Stimulated activated naive B cell treated with anti-CD40 and anti-IgM and Interleukin-4, amounts not matched to agents 10 μg/mL and 1 μg/mL and 100 μg/mL, for 72 hours (primary cell): Measurements from ENCODE around the gene SDCCAG8.

Experiments used
- ATAC-seq, 2 donors: fragments of 150-1000 bp; cut with Tn5 transposase; replicated peaks; 2 replicates each; pipeline ENCODE4 v1.10.0; 2021; ENCODE audit warnings: moderate library complexity in 1 of 2
- DNase-seq: peaks from one replicate; pipeline ENCODE4 v3.0.0; 2021
- H3K27ac Mint-ChIP-seq: one replicate; pipeline ENCODE4 v1.8.0; 2022; ENCODE audit warnings: mild to moderate bottlenecking, mixed read lengths
- H3K27me3 Mint-ChIP-seq, 2 donors: one replicate each; pipeline ENCODE4 v1.8.0; 2022; ENCODE audit warnings: mixed read lengths in 2 of 2
- H3K36me3 Mint-ChIP-seq, 2 donors: one replicate each; pipeline ENCODE4 v1.8.0; 2022; ENCODE audit warnings: mixed read lengths in 2 of 2, mild to moderate bottlenecking in 1 of 2
- H3K4me1 Mint-ChIP-seq, 2 donors: one replicate each; pipeline ENCODE4 v1.8.0; 2022; ENCODE audit warnings: mixed read lengths in 2 of 2, mild to moderate bottlenecking in 1 of 2
- H3K4me3 Mint-ChIP-seq, 2 donors: one replicate each; pipeline ENCODE4 v1.8.0; 2022; ENCODE audit warnings: mild to moderate bottlenecking in 2 of 2, mixed read lengths in 2 of 2, moderate library complexity in 1 of 2
- H3K9me3 Mint-ChIP-seq, 2 donors: one replicate each; pipeline ENCODE4 v1.8.0; 2022; ENCODE audit warnings: mixed read lengths in 2 of 2, mild to moderate bottlenecking in 1 of 2

SDCCAG8 gene

DNA sequence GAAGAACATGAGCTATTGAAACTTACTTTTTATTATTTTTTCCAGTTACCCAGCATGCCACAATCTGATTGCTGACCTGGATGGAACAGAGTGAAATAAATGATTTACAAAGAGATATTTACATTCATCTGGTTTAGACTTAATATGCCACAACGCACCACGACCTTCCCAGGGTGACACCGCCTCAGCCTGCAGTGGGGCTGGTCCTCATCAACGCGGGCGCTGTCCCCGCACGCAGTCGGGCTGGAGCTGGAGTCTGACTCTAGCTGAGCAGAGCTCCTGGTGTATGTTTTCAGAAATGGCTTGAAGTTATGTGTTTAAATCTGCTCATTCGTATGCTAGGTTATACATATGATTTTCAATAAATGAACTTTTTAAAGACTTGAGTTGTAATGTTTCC, 243.9 kb downstream of the SDCCAG8 start:
- peaks cover 34 to 59% of the 10 kb centered on the region in 2 donors for H3K36me3 Mint-ChIP-seq

DNA sequence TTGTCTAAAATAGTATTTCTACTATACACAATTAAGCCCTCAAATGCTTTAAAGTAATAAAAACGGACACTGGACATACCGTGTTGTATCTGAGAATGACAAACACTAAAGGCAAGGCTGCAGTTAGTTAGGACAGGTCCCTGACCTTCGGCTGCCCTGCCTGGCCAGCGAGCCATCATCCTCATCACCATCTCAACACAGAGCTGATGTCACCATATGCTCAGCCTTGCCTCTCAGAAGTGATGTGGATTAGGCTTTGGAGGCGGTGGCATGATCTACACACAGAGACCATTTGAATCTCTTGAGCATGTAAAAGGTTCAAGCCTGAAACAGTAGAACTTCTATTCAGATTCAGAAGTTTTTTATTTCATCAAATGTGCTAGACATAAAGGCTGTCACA, 244.7 kb downstream of the SDCCAG8 start:
- no peak for ATAC-seq
- H3K36me3 Mint-ChIP-seq, result peaks cover 37 to 62% of the 10 kb centered on the region in 2 donors

More for the DNA sequence above, 243.9 kb downstream of the SDCCAG8 start:
- H3K9me3 Mint-ChIP-seq, result no peaks in the 10 kb centered on the region
- H3K4me3 Mint-ChIP-seq, result no peak overlapping the region
- no peaks in the 10 kb centered on the region for H3K27me3 Mint-ChIP-seq
- no peak for ATAC-seq
- no peak for DNase-seq
- no peak overlapping the region for H3K27ac Mint-ChIP-seq
- peaks cover 22 to 25% of the 10 kb centered on the region in 2 donors for H3K4me1 Mint-ChIP-seq

DNA sequence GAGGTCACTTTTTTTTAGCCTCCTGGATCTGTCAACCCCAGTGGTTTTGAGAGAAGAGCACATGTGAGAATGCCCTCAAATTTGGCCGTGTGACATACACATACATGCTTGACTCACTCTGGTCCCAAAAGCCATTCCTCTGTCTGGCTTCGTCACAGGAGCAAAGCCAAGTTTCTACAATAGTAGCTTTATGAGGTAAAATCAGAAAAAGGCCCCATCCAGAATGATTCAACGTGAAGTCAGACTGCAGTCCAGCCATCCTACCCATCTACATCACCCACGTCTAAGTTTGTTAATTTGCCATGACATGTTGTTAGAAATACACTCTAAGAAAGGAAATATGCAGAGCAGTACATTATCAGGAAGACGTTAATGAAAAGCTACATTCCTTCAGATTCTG, 245.2 kb downstream of the SDCCAG8 start:
- H3K9me3 Mint-ChIP-seq, result no peaks in the 10 kb centered on the region
- H3K4me1 Mint-ChIP-seq, result peaks cover 14 to 23% of the 10 kb centered on the region in 2 donors
- peaks cover 40 to 62% of the 10 kb centered on the region in 2 donors for H3K36me3 Mint-ChIP-seq
- H3K27me3 Mint-ChIP-seq, result no peaks in the 10 kb centered on the region
- no peak overlapping the region for H3K27ac Mint-ChIP-seq
- ATAC-seq (no peak), DNase-seq (no peak)
- H3K4me3 Mint-ChIP-seq, result no peak overlapping the region

More for the DNA sequence above, 244.7 kb downstream of the SDCCAG8 start:
- H3K9me3 Mint-ChIP-seq, result no peaks in the 10 kb centered on the region
- no peaks in the 10 kb centered on the region for H3K27me3 Mint-ChIP-seq
- DNase-seq, result no peak
- no peak overlapping the region for H3K27ac Mint-ChIP-seq
- peaks cover 14 to 25% of the 10 kb centered on the region in 2 donors for H3K4me1 Mint-ChIP-seq
- H3K4me3 Mint-ChIP-seq, result no peak overlapping the region

DNA sequence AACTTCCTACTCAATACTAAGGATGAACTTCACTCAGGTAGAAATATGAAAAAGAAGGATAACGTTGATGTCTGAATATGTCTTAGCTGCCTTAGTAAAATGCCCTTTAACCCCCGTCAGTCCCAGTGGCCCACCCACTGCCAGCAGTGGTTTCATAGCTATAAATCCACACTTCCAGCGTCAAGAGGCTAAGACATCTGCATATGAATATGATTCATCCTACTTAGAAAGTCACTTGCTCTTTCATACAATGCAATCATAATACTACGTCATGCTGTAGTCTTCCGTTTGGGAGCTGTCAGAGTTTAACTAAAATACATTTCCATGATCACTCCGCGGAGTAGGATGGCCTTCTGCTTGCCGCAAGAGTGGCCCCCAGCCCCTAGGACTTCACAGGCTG, 247.3 kb downstream of the SDCCAG8 start:
- Mint-ChIP-seq H3K4me1 (peaks cover 26 to 28% of the 10 kb centered on the region in 2 donors), H3K27ac (no peak overlapping the region), H3K4me3 (no peak overlapping the region), H3K27me3 (no peaks in the 10 kb centered on the region), H3K36me3 (peaks cover 35 to 55% of the 10 kb centered on the region in 2 donors), H3K9me3 (no peaks in the 10 kb centered on the region)
- ATAC-seq (no peak), DNase-seq (no peak)

DNA sequence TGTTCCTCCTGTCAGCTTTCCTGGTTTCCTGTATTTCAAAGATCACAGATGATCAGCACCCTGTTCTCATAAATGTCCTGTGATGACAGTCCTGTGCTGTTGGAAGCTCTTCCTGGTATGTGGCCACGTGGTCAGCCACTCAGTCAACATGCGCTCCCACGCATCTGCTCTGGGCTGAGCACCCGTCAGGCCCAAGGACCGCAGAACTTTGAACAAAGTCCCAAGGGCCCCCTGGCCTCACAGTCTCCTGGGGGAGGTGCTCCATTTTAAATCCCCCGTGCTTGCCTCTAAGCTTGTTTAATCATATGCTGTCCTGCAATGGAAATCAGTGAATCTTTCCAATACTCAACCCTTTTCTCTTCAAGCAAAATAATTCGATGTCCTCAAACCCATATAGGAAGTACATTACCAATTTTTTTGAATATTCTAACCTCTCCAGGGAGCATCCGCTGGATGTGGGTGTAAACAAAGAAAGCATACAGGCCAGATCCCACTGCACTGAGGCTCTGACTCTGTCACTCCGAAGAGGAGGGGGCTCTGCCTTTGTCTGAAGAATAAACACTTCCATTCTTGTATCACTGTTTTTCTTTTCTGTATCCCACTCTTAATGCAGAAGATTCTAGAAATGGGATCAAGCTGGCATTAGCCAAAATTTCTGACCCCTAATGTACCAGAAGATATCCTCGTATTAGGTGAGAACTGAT, 250.3 kb downstream of the SDCCAG8 start:
- ATAC-seq (peak; percentile 93), DNase-seq (peak; percentile 72)
- Mint-ChIP-seq H3K27ac (peak overlapping the region; percentile 53), H3K4me3 (peak overlapping the region in 1 of 2 donors; percentile 17), H3K27me3 (no peaks in the 10 kb centered on the region), H3K9me3 (no peaks in the 10 kb centered on the region), H3K36me3 (peaks cover 43 to 50% of the 10 kb centered on the region in 2 donors), H3K4me1 (peaks cover 30 to 39% of the 10 kb centered on the region in 2 donors)

DNA sequence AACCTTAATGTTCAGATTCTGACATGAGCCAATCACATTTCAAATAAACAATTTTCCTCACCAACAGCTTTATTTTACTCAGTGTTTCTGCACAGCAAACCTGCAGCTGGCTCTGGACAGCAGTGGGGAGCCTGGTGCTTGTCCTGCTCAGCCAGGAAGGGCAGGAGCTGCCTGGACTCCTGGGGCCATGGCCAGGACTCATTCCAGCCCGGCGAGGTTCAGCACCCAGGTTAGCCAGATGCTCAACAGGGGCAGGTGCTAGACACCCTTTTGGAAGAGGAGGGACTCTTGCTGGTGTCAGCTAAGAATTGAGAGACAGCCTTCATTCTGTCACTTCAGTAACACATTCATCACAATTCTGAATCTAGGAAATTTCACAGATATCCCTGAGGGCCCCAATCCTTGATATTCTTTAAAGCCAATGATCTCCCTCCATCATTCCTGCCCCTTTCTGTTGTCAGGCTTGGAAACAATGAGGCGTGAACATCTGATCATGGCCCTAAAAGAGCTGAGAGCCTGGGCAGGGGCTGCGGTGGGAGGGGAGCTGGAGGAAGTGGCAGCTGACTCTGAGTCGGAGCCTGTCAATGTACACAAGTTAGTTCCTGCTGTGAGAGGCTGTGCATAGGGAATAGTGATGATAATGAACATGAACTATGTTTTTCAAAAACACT, 251.3 kb downstream of the SDCCAG8 start:
- Mint-ChIP-seq H3K4me3 (no peak overlapping the region), H3K36me3 (peaks cover 45 to 53% of the 10 kb centered on the region in 2 donors), H3K27ac (peak overlapping the region; percentile 47), H3K4me1 (peaks cover 30 to 39% of the 10 kb centered on the region in 2 donors), H3K27me3 (no peaks in the 10 kb centered on the region), H3K9me3 (no peaks in the 10 kb centered on the region)
- DNase-seq (no peak), ATAC-seq (no peak)

DNA sequence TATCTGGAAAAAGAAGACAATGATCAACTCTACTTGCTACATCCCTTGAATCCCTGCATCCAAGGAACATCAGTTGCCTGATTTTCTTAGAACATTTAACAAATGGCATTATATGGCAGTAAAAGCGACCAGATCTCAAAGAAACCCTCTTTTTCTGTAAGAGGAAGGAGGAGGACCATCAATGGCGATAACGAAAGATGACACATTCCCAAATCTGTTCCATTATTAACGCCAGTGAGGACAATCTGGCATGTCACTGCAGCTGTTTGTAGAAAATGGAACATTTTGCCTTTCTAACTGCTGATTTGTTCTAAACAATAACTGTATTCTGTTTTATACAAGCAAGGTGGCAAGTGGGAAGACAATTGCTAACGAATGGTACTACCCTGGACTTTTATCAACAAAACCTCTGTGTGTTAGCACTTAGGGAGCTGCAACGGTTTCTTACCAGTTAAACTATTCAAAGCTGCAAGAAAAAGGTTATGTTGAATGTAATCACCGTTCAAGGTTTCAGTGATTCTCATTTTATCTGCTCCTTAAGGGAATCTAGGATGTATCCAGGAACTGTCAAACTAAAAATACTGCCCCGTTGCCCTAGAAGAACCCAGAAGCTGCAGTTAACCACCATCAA, 251.9 kb downstream of the SDCCAG8 start:
- H3K27me3 Mint-ChIP-seq, result no peaks in the 10 kb centered on the region
- DNase-seq, result no peak
- no peak overlapping the region for H3K27ac Mint-ChIP-seq
- no peaks in the 10 kb centered on the region for H3K9me3 Mint-ChIP-seq
- peaks cover 43 to 52% of the 10 kb centered on the region in 2 donors for H3K36me3 Mint-ChIP-seq
- H3K4me3 Mint-ChIP-seq, result no peak overlapping the region
- peaks cover 28 to 42% of the 10 kb centered on the region in 2 donors for H3K4me1 Mint-ChIP-seq
- ATAC-seq, result peak in 1 of 2 donors; percentile 2

DNA sequence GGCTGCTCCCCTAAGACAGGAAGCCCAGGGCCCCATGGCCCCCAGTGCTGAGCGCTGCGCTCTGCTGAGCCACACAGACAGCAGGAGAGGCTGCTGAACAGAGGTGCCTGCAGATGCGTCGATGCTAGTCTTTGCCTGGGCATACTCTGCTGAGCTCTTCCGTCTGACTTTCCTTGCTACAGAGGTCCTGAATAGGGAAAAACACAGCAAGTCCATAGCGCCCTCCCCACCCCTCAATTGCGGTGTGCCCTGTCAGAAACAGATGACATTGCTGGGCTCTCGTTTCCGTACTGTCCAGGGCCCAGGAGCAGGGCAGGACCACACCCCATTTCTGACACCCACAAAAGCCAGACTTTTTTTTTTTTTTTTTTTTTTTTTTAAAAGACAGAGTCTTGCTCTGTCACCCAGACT, 252.5 kb downstream of the SDCCAG8 start:
- peaks cover 31 to 47% of the 10 kb centered on the region in 2 donors for H3K4me1 Mint-ChIP-seq
- peaks cover 38 to 48% of the 10 kb centered on the region in 2 donors for H3K36me3 Mint-ChIP-seq
- no peaks in the 10 kb centered on the region for H3K9me3 Mint-ChIP-seq
- peak overlapping the region in 1 of 2 donors; percentile 52 for H3K4me3 Mint-ChIP-seq
- no peaks in the 10 kb centered on the region for H3K27me3 Mint-ChIP-seq
- DNase-seq (no peak), ATAC-seq (peak; percentile 79 to 82)
- H3K27ac Mint-ChIP-seq, result no peak overlapping the region

DNA sequence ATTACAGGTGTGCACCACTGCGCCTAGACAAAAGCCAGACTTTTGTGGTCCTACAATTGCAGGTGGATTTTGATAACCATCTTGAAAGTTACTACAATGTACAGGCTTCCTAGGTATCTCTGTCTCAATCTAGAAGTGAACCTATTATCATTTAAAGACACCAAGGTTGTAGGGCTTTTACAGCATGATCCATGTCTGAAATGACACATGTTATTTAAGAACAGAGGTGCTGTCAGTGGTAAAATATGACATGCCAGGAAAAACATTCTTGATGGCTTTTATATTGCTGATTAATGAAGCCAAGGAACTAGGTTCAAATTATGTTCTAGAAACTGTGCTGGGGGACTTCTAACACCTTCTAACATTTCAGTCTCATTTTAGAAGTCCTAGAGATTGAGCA, 253.1 kb downstream of the SDCCAG8 start:
- H3K4me3 Mint-ChIP-seq, result no peak overlapping the region

DNA sequence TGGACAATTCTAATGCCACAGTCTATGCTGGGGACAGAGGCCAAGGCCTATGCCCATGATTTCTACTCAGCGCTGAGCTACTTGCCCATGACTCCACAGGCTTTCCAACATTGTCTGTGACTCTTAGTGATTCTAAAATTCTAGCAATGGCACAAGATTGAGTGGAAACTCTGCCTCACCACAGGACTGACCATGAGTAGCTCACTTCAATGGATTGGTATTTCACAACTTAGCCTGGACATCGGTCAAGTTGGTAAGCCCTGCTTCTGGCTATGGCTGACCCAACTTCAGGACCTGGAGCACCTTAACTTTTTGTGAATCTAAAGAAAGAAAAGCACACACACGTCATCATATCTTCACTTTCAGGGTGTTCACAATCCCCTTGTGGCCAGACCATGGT, 255.1 kb downstream of the SDCCAG8 start:
- DNase-seq (no peak), ATAC-seq (no peak)
- peaks cover 35 to 57% of the 10 kb centered on the region in 2 donors for H3K4me1 Mint-ChIP-seq
- no peaks in the 10 kb centered on the region for H3K27me3 Mint-ChIP-seq
- H3K9me3 Mint-ChIP-seq, result no peaks in the 10 kb centered on the region
- H3K36me3 Mint-ChIP-seq, result peaks cover 23 to 34% of the 10 kb centered on the region in 2 donors
- no peak overlapping the region for H3K27ac Mint-ChIP-seq
- no peak overlapping the region for H3K4me3 Mint-ChIP-seq

More for the DNA sequence above, 253.1 kb downstream of the SDCCAG8 start:
- DNase-seq (no peak), ATAC-seq (no peak)
- H3K36me3 Mint-ChIP-seq, result peaks cover 33 to 42% of the 10 kb centered on the region in 2 donors
- peaks cover 34 to 53% of the 10 kb centered on the region in 2 donors for H3K4me1 Mint-ChIP-seq
- H3K27ac Mint-ChIP-seq, result no peak overlapping the region
- no peaks in the 10 kb centered on the region for H3K9me3 Mint-ChIP-seq
- no peaks in the 10 kb centered on the region for H3K27me3 Mint-ChIP-seq

DNA sequence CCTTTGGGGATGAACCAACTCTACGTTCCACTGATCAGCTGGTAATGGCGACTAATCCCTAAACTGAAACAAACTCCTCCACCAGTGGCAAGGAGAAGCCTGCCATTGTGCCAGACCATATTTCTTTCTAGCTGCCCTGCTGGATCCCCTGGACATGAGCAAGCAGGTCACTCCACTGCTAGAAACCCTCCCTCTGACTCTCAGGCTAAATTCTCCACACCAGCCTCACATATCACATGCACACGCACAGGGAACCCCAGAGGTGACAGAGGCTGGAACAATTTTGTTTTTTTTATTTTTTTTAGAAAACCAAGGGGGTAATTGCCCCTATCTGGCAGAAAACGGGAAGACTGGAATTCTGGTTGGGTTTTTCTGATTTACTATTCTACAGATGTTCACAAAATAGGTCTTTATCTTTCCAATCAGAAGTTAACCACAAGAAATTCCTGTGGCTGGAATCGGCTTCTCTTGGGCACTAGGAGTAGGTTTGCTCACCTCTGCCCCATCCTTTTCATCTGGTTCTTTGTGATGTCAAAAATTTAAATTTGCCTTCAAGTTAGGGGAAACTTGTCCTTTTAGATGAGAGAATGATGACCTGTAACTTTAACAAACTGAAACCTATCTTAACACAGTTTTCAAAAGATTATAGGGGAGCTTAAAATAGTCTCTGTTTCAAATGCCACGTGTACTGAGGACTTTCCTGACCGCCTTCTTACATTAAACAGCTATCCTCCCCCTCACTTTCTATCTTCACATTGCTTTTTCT, 258.1 kb downstream of the SDCCAG8 start:
- Mint-ChIP-seq H3K27ac (no peak overlapping the region), H3K4me3 (no peak overlapping the region), H3K4me1 (peaks cover 15 to 28% of the 10 kb centered on the region in 2 donors), H3K9me3 (peaks cover 0 to 2% of the 10 kb centered on the region in 2 donors), H3K27me3 (no peaks in the 10 kb centered on the region), H3K36me3 (peaks cover 26 to 39% of the 10 kb centered on the region in 2 donors)
- DNase-seq (no peak), ATAC-seq (peak; percentile 60 to 75)

DNA sequence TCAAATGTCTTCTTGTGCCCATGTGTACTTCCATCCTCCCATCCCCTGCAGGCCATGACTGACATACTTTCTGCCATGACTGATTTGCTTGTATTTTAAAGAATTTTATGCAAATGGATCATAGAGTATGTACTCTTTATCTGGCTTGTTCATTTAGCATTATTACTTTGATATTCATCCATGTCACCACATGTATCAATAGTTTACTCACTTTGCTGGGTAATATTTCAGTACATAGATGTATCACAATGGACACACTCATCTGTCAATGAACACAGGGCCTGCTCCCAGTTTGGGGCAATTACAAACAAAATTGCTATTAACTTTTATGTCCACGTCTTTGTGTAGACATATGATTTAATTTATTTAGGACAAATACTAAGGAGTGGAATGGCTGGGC, 259.1 kb downstream of the SDCCAG8 start:
- ATAC-seq (no peak), DNase-seq (no peak)
- Mint-ChIP-seq H3K4me1 (peaks cover 12 to 22% of the 10 kb centered on the region in 2 donors), H3K9me3 (peaks cover 0 to 2% of the 10 kb centered on the region in 2 donors), H3K36me3 (peaks cover 26 to 41% of the 10 kb centered on the region in 2 donors), H3K4me3 (no peak overlapping the region), H3K27me3 (no peaks in the 10 kb centered on the region), H3K27ac (no peak overlapping the region)

DNA sequence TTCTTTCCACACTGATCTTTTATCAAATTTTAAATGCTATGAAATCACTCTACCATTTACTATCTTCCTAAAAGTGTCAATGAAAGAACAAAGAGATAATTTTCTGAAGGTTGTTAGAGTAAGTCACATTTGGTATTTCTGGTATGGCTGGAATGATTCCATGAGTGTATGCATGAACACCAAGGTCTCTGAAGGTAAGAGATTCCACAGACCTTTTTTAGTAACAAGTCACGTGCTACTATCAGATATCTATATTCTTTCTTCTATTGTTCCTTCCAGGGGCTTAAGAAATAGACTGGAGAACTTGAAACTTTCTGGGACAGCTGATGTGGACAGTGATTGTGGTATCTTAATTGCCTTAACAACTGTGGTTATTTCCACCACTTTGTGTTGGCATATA, 265.0 kb downstream of the SDCCAG8 start:
- H3K27ac Mint-ChIP-seq, result no peak overlapping the region
- ATAC-seq, result no peak
- no peak for DNase-seq
- H3K4me3 Mint-ChIP-seq, result no peak overlapping the region
- H3K9me3 Mint-ChIP-seq, result peaks cover 0 to 2% of the 10 kb centered on the region in 2 donors
- peaks cover 13 to 32% of the 10 kb centered on the region in 2 donors for H3K36me3 Mint-ChIP-seq
- H3K4me1 Mint-ChIP-seq, result peaks cover 4 to 6% of the 10 kb centered on the region in 2 donors
- H3K27me3 Mint-ChIP-seq, result no peaks in the 10 kb centered on the region

DNA sequence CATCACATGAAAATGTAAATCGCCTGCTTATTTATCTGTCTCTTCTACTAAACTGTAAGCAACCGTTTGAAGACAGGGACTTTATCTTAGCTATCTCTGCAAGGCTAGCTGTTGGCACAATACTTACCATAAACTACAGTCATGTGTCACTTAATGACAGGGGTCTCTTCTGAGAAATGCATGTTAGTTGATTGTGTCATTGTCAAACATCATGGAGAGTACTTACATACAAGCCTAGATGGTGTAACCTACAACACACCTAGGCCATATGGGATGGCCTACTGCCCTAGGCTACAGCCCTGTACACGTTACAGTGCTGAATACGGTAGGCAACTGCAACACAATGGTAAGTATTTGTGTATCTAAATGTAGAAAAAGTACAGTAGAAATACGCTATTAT, 267.9 kb downstream of the SDCCAG8 start:
- H3K9me3 Mint-ChIP-seq, result peaks cover 0 to 3% of the 10 kb centered on the region in 2 donors
- no peak overlapping the region for H3K27ac Mint-ChIP-seq
- peaks cover 6 to 7% of the 10 kb centered on the region in 2 donors for H3K4me1 Mint-ChIP-seq

More for the DNA sequence above, 267.9 kb downstream of the SDCCAG8 start:
- Mint-ChIP-seq H3K36me3 (peaks cover 7 to 27% of the 10 kb centered on the region in 2 donors), H3K27me3 (no peaks in the 10 kb centered on the region), H3K4me3 (no peak overlapping the region)
- ATAC-seq (no peak), DNase-seq (no peak)
